Activated CD4-positive, alpha-beta memory T cell treated with anti-CD3 and anti-CD28 coated beads for 36 hours (primary cell): ENCODE measurements around the gene RELN. TPM values are rescaled to one million over a fixed set of nuclear protein-coding genes. Genes with fewer than 3 reads are reported as not detected.
"Not testable (repeated sequence)": the region's sequence is repeated elsewhere in the genome, so short reads cannot be mapped to it uniquely, and the experiment has no call there.

Experiments
- CTCF ChIA-PET: fragments of 350-600 bp; sonication (Branson Sonifier 250); formaldehyde crosslinking; loops from one replicate; lab custom pipeline; 2021; ENCODE audit warnings: antibody characterized with exemption, inconsistent platforms; lab: Charles Lee
- POLR2A ChIA-PET: fragments of 350-600 bp; sonication (Branson Sonifier 250); formaldehyde crosslinking; loops from one replicate; lab custom pipeline; 2021; ENCODE audit warnings: antibody characterized with exemption; lab: Charles Lee
- DNase-seq: peaks from one replicate; pipeline ENCODE4 v3.0.0-alpha.2; 2020
- H3K27ac Mint-ChIP-seq: one replicate; pipeline ENCODE4 v1.8.0; 2021; ENCODE audit warnings: mixed read lengths
- H3K27me3 Mint-ChIP-seq: one replicate; pipeline ENCODE4 v1.8.0; 2021; ENCODE audit warnings: mixed read lengths
- H3K36me3 Mint-ChIP-seq: one replicate; pipeline ENCODE4 v1.8.0; 2021; ENCODE audit warnings: mixed read lengths
- H3K4me1 Mint-ChIP-seq: one replicate; pipeline ENCODE4 v1.8.0; 2021; ENCODE audit warnings: low read depth, mixed read lengths
- H3K4me3 Mint-ChIP-seq: one replicate; pipeline ENCODE4 v1.8.0; 2021; ENCODE audit warnings: mild to moderate bottlenecking, mixed read lengths
- H3K9me3 Mint-ChIP-seq: one replicate; pipeline ENCODE4 v1.8.0; 2021; ENCODE audit warnings: mixed read lengths
- intact Hi-C: fragments of 100-400 bp; cut with micrococcal nuclease; formaldehyde crosslinking; loops from one replicate; pipeline ENCODE4 v1.15.1; 2023
- total RNA-seq, 2 experiments: library from RNA; stranded (reverse); gene quantifications; one replicate each; pipeline ENCODE4 v1.2.3, GENCODE V29; 2021

RELN gene
- total RNA-seq, 2 experiments from 2014 or later, result not detected

- intact Hi-C loops, result no loop called here
- H3K27me3 Mint-ChIP-seq, result peaks cover 4% of the 10 kb centered on the region
- DNase-seq, result no peak
- no peak overlapping the region for H3K27ac Mint-ChIP-seq
- no peaks in the 10 kb centered on the region for H3K36me3 Mint-ChIP-seq
- H3K9me3 Mint-ChIP-seq, result no peaks in the 10 kb centered on the region
- ChIA-PET CTCF (interaction anchor here (0.8 kb wide), 1 partner anchor 36 kb away, joined by 3 read pairs; no protein-coding TSS in a partner anchor), POLR2A (no interaction called here)
- no peak overlapping the region for H3K4me3 Mint-ChIP-seq
- H3K4me1 Mint-ChIP-seq, result no peaks in the 10 kb centered on the region
These were observed 145.6 kb downstream of the RELN start for GRCh38 chr7:103843689-103844480.

- H3K27me3 Mint-ChIP-seq, result peaks cover 5% of the 10 kb centered on the region
- no peak for DNase-seq
- H3K9me3 Mint-ChIP-seq, result no peaks in the 10 kb centered on the region
- no peaks in the 10 kb centered on the region for H3K36me3 Mint-ChIP-seq
- POLR2A ChIA-PET, result no interaction called here
- no peak overlapping the region for H3K27ac Mint-ChIP-seq
- CTCF ChIA-PET, result no interaction called here
- intact Hi-C loops, result no loop called here
- no peaks in the 10 kb centered on the region for H3K4me1 Mint-ChIP-seq
- H3K4me3 Mint-ChIP-seq, result no peak overlapping the region
These were observed 156.1 kb downstream of the RELN start for GRCh38 chr7:103833401-103833800.

- H3K9me3 Mint-ChIP-seq, result no peaks in the 10 kb centered on the region
- intact Hi-C loops, result no loop called here
- no peak overlapping the region for H3K27ac Mint-ChIP-seq
- ChIA-PET POLR2A (no interaction called here), CTCF (no interaction called here)
- no peak overlapping the region for H3K4me3 Mint-ChIP-seq
- no peaks in the 10 kb centered on the region for H3K4me1 Mint-ChIP-seq
- H3K36me3 Mint-ChIP-seq, result no peaks in the 10 kb centered on the region
- H3K27me3 Mint-ChIP-seq, result peaks cover 5% of the 10 kb centered on the region
- DNase-seq, result no peak
These were observed 157.0 kb downstream of the RELN start for GRCh38 chr7:103832438-103832837.

GRCh38 chr7:103824251-103824650 lies 165.2 kb downstream of the RELN start:
- no peak overlapping the region for H3K27ac Mint-ChIP-seq
- H3K36me3 Mint-ChIP-seq, result no peaks in the 10 kb centered on the region
- no peaks in the 10 kb centered on the region for H3K4me1 Mint-ChIP-seq
- intact Hi-C loops, result no loop called here
- DNase-seq, result no peak
- H3K9me3 Mint-ChIP-seq, result peaks cover 6% of the 10 kb centered on the region
- ChIA-PET CTCF (no interaction called here), POLR2A (no interaction called here)
- H3K27me3 Mint-ChIP-seq, result peaks cover 1% of the 10 kb centered on the region
- H3K4me3 Mint-ChIP-seq, result no peak overlapping the region

- CTCF ChIA-PET, result no interaction called here
These were observed 166.4 kb downstream of the RELN start for GRCh38 chr7:103823084-103823483.

GRCh38 chr7:103821092-103821491 lies 168.4 kb downstream of the RELN start:
- Mint-ChIP-seq H3K4me1 (no peaks in the 10 kb centered on the region), H3K27ac (no peak overlapping the region), H3K9me3 (peaks cover 6% of the 10 kb centered on the region), H3K4me3 (no peak overlapping the region), H3K27me3 (peaks cover 3% of the 10 kb centered on the region), H3K36me3 (no peaks in the 10 kb centered on the region)
- DNase-seq, result no peak
- ChIA-PET CTCF (no interaction called here), POLR2A (no interaction called here)
- intact Hi-C loops, result no loop called here

More at GRCh38 chr7:103823084-103823483, 166.4 kb downstream of the RELN start:
- Mint-ChIP-seq H3K36me3 (no peaks in the 10 kb centered on the region), H3K4me3 (no peak overlapping the region), H3K9me3 (peaks cover 6% of the 10 kb centered on the region), H3K27ac (no peak overlapping the region), H3K27me3 (peaks cover 1% of the 10 kb centered on the region), H3K4me1 (no peaks in the 10 kb centered on the region)
- intact Hi-C loops, result no loop called here
- DNase-seq, result no peak
- POLR2A ChIA-PET, result no interaction called here

GRCh38 chr7:103815972-103816371 lies 173.5 kb downstream of the RELN start:
- CTCF ChIA-PET, DNase-seq, H3K9me3 Mint-ChIP-seq, intact Hi-C loops, H3K27ac Mint-ChIP-seq, POLR2A ChIA-PET, H3K4me3 Mint-ChIP-seq, H3K36me3 Mint-ChIP-seq, H3K27me3 Mint-ChIP-seq: not testable (repeated sequence)
- peaks cover 19% of the 10 kb centered on the region for H3K4me1 Mint-ChIP-seq

- Mint-ChIP-seq H3K4me1 (peaks cover 28% of the 10 kb centered on the region), H3K9me3 (no peaks in the 10 kb centered on the region), H3K4me3 (no peak overlapping the region), H3K36me3 (no peaks in the 10 kb centered on the region), H3K27ac (no peak overlapping the region), H3K27me3 (peaks cover 3% of the 10 kb centered on the region)
- intact Hi-C loops, result no loop called here
- DNase-seq, result no peak
- ChIA-PET POLR2A (no interaction called here), CTCF (no interaction called here)
These were observed 175.5 kb downstream of the RELN start for GRCh38 chr7:103813970-103814369.

GRCh38 chr7:103811997-103812396 lies 177.5 kb downstream of the RELN start:
- no peak overlapping the region for H3K27ac Mint-ChIP-seq
- DNase-seq, result no peak
- ChIA-PET POLR2A (no interaction called here), CTCF (no interaction called here)
- H3K9me3 Mint-ChIP-seq, result no peaks in the 10 kb centered on the region
- H3K4me3 Mint-ChIP-seq, result no peak overlapping the region
- peaks cover 3% of the 10 kb centered on the region for H3K27me3 Mint-ChIP-seq
- intact Hi-C loops, result no loop called here
- H3K4me1 Mint-ChIP-seq, result peaks cover 28% of the 10 kb centered on the region
- no peaks in the 10 kb centered on the region for H3K36me3 Mint-ChIP-seq

- intact Hi-C loops, result no loop called here
- DNase-seq, result no peak
- Mint-ChIP-seq H3K36me3 (no peaks in the 10 kb centered on the region), H3K4me3 (no peak overlapping the region), H3K27ac (no peak overlapping the region), H3K9me3 (no peaks in the 10 kb centered on the region), H3K4me1 (peaks cover 28% of the 10 kb centered on the region), H3K27me3 (no peaks in the 10 kb centered on the region)
- POLR2A ChIA-PET, result no interaction called here
- CTCF ChIA-PET, result no interaction called here
These were observed 178.2 kb downstream of the RELN start for GRCh38 chr7:103811290-103811689.

GRCh38 chr7:103810112-103810744 lies 179.2 kb downstream of the RELN start:
- DNase-seq, result no peak
- intact Hi-C loops, result no loop called here

GRCh38 chr7:103809229-103809994 lies 180.0 kb downstream of the RELN start:
- Mint-ChIP-seq H3K27ac (no peak overlapping the region), H3K36me3 (no peaks in the 10 kb centered on the region), H3K9me3 (no peaks in the 10 kb centered on the region), H3K27me3 (no peaks in the 10 kb centered on the region), H3K4me1 (peaks cover 28% of the 10 kb centered on the region), H3K4me3 (no peak overlapping the region)
- ChIA-PET CTCF (no interaction called here), POLR2A (no interaction called here)
- intact Hi-C loops, result no loop called here
- no peak for DNase-seq

More at GRCh38 chr7:103810112-103810744, 179.2 kb downstream of the RELN start:
- ChIA-PET CTCF (no interaction called here), POLR2A (no interaction called here)
- H3K4me3 Mint-ChIP-seq, result no peak overlapping the region
- peaks cover 28% of the 10 kb centered on the region for H3K4me1 Mint-ChIP-seq
- H3K27ac Mint-ChIP-seq, result no peak overlapping the region
- H3K36me3 Mint-ChIP-seq, result no peaks in the 10 kb centered on the region
- no peaks in the 10 kb centered on the region for H3K9me3 Mint-ChIP-seq
- H3K27me3 Mint-ChIP-seq, result no peaks in the 10 kb centered on the region
